GM21786 (cell line): ENCODE data around the gene C10orf53.
"Not testable (repeated sequence)": the region's sequence is repeated elsewhere in the genome, so short reads cannot be mapped to it uniquely, and the experiment has no call there.

ENCODE experiments used
- ATAC-seq: cut with Tn5 transposase; IDR thresholded peaks from one replicate; pipeline ENCODE4 v1.9.1; 2021; ENCODE audit not compliant: unreplicated experiment

C10orf53 gene

GRCh38 chr10:49688261-49688846 lies 8.9 kb downstream of the C10orf53 start:
- ATAC-seq: no peak

GRCh38 chr10:49688920-49689319 lies 9.5 kb downstream of the C10orf53 start:
- no peak for ATAC-seq

- ATAC-seq: no peak
Measured at GRCh38 chr10:49689882-49690510, 10.5 kb downstream of the C10orf53 start.

GRCh38 chr10:49690698-49691356 lies 11.4 kb downstream of the C10orf53 start:
- no peak for ATAC-seq

- no peak for ATAC-seq
Measured at GRCh38 chr10:49691588-49691987, 12.1 kb downstream of the C10orf53 start.

GRCh38 chr10:49694466-49694865 lies 15.0 kb downstream of the C10orf53 start:
- no peak for ATAC-seq

- ATAC-seq: no peak
Measured at GRCh38 chr10:49696311-49696710, 16.9 kb downstream of the C10orf53 start.

GRCh38 chr10:49698679-49699078 lies 19.2 kb downstream of the C10orf53 start:
- ATAC-seq: no peak

- ATAC-seq: no peak
Measured at GRCh38 chr10:49700211-49700610, 20.8 kb downstream of the C10orf53 start.

GRCh38 chr10:49700997-49701396 lies 21.5 kb downstream of the C10orf53 start:
- no peak for ATAC-seq

GRCh38 chr10:49707585-49707984 lies 28.1 kb downstream of the C10orf53 start:
- ATAC-seq: no peak

GRCh38 chr10:49709934-49710333 lies 30.5 kb downstream of the C10orf53 start:
- ATAC-seq: no peak

GRCh38 chr10:49710966-49711365 lies 31.5 kb downstream of the C10orf53 start:
- ATAC-seq: no peak

- ATAC-seq: no peak
Measured at GRCh38 chr10:49711481-49711880, 32.0 kb downstream of the C10orf53 start.

- no peak for ATAC-seq
Measured at GRCh38 chr10:49713266-49713665, 33.8 kb downstream of the C10orf53 start.

GRCh38 chr10:49715157-49715556 lies 35.7 kb downstream of the C10orf53 start:
- not testable (repeated sequence) for ATAC-seq

- ATAC-seq: no peak
Measured at GRCh38 chr10:49726593-49726992, 47.1 kb downstream of the C10orf53 start.

GRCh38 chr10:49733866-49734265 lies 54.4 kb downstream of the C10orf53 start:
- no peak for ATAC-seq

GRCh38 chr10:49734676-49735075 lies 55.2 kb downstream of the C10orf53 start:
- ATAC-seq: no peak

GRCh38 chr10:49735161-49735560 lies 55.7 kb downstream of the C10orf53 start:
- ATAC-seq: no peak

GRCh38 chr10:49735848-49736563 lies 56.6 kb downstream of the C10orf53 start:
- no peak for ATAC-seq
